HG02870 (cell line): ENCODE measurements around the gene UGCG.
A peak's percentile ranks its signal among the peaks of the same experiment; 100 is the strongest.
"Not testable (repeated sequence)": the region's sequence is repeated elsewhere in the genome, so short reads cannot be mapped to it uniquely, and the experiment has no call there.

ENCODE experiments used
- ATAC-seq: cut with Tn5 transposase; IDR thresholded peaks from one replicate; pipeline ENCODE4 v1.9.1; 2021; ENCODE audit warnings: mild to moderate bottlenecking, moderate library complexity; ENCODE audit not compliant: unreplicated experiment

UGCG gene

DNA sequence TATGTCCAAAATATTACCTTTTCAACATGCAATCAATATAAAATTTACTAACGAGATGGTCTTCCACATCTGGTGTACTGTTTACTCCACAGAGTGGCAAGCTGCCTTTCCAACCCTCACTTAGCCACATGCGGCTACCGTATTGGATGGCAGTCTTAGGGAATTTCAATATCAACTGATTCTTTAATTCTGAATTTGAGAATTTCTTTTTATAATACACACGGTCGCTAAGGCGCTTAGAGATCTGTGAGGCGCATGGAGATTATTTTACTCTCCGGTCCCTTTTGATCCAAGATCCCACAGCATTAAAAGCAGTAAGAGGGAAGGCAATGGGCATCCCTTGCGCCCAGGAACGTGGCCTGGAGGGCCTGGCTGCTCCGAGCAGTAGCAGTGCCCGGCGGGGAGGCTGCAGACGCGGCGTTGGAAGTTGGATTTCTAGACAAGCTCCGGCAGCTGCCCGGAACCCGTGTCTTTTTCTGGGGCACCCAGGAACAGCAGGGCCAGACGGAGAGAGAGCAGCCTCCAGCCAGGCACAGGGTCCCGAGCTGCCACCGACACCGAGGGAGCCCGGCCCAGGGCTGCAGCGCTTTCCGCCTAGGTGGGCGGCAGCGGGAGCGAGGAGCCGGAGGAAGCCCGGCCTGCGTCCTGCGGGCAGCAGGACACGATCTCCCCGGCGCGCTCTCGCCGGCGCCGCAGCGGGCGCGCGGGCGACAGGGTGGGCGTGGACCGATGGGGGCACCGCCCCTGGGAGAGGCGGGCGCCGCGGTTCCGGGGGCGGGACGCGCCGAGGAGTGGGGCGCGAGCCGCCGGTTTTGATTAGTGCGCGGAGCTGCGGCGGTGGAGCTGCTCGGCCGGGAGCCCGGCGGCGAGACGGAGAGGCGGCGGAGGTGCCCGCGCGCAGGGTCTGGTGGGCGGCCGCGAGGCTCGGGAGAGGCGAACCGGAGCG is at the start of gene UGCG:
Gene UGCG (plus strand): TSS at position 819 of the 946 bp plus-strand sequence. CDS start 402 bp downstream, outside the sequence.
- peak; percentile 55 for ATAC-seq

DNA sequence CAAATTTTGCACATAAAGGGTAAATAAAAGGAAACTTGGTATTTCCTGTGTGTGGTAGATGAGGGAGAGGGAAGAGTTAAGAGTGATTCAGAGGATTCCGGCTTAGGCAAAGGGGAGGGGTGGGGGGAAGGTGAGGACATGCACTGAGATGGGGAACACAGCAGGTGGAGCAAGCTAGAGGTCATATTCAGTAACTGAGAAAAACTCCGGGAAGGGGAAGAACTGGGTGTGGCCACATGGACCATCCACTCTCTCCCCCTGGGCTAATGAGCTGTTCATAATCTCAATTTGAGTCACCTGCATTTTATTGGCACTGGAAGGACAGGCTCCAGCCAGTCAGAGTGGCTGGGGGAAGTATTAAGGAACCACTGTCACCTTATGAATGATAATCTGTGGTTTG is 45.1 kb upstream of the UGCG start:
- ATAC-seq, result no peak

DNA sequence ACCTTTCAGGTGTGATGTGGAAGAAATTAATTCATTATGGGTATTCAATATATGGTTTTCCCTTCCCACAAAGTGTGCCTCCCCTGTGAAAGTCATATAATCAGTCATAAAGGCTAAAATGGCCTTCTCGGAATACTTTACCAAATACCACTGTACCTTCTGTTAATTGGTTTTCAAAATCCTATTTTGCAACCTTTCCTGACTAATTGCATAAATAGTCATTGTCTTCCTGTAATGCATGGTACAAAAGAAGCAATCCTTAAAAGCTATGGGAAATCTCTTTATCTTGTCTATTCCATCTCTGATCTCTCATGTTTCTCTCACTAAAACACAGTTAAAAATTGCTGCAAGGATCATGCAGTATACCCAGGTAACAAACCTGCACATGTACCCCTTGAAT is 44.3 kb upstream of the UGCG start:
- ATAC-seq, result no peak

GRCh38 chr9:111853450-111853827 is 43.2 kb upstream of the UGCG start:
- no peak for ATAC-seq

- no peak for ATAC-seq
Measured at GRCh38 chr9:111854799-111855198, 41.8 kb upstream of the UGCG start.

- no peak for ATAC-seq
Measured at GRCh38 chr9:111857555-111858211, 38.9 kb upstream of the UGCG start.

- no peak for ATAC-seq
Measured at GRCh38 chr9:111860443-111860842, 36.2 kb upstream of the UGCG start.

DNA sequence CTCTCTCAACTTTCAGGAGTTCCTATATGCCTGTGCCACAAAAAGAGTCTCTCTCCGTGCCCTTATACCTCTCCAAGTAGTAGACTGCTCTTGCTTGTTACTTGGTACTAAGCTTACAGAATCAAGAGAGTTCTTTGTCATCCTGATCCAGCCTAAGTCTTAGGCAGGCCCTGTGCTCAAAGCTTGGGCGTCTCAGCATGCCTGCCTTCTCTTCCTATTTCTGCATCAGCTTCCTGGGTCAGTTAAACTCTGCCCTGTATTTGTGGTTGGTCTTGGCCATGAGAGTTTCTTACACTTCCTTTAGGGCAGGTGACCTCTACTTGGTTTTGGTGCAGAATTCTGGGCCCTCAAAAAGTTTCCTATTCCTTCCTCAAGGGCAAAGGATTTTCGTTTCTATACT is 33.0 kb upstream of the UGCG start:
- ATAC-seq, result no peak

GRCh38 chr9:111866976-111867375 is 29.6 kb upstream of the UGCG start:
- ATAC-seq, result no peak

- ATAC-seq, result no peak
Measured at GRCh38 chr9:111868475-111868874, 28.1 kb upstream of the UGCG start.

DNA sequence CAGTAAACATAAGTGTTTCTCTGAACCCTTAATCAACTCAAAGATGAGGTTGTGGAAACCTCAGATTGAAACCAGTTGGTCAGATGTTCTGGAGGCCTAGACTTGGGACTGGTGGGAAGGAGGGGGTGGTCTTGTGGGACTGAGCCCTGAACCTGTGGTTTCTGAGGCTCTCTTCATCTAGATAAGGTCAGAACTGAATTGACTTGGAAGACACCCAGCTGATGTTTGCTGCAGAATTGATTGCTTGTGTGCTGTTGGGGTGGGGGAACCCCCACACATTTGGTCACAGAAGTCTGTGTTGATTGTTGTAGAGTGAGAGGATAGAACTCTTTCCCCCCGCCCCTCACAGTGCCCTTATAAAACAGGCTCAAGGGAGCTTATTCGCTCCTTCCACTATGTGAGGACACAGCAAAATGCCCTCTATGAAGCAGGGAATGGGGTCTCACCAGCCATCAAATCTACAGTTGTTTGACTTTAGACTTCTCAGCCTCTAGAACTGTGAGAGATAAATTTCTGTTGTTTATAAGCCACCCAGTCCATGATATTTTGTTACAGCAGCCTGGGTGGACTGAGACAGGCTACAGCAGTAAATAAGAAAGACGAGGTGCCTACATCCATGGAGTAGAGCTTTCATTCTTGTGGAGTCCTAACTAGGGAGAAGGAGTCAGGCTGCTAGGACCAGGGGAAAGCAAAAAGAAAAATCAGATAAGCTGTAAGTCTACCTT is 25.7 kb upstream of the UGCG start:
- peak; percentile 68 for ATAC-seq

DNA sequence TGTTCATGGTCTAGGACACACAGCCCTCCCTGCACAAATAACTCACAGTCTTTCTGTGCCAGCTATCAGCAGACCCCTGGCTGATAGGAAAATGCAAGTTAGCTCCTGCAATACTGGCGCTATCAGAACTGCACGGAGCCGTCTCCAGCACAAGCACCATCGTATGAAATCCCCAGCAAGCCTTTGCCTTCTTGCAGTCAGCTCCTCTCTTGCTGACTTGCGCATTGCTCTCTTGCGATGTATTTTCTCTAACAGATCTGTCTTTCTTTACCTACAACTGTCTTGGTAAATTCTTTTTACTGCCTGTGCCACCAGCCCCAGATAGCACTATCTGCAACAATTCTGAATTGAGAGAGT is 25.1 kb upstream of the UGCG start:
- ATAC-seq, result no peak

GRCh38 chr9:111872886-111873285 is 23.7 kb upstream of the UGCG start:
- no peak for ATAC-seq

GRCh38 chr9:111873901-111874300 is 22.7 kb upstream of the UGCG start:
- ATAC-seq, result no peak

DNA sequence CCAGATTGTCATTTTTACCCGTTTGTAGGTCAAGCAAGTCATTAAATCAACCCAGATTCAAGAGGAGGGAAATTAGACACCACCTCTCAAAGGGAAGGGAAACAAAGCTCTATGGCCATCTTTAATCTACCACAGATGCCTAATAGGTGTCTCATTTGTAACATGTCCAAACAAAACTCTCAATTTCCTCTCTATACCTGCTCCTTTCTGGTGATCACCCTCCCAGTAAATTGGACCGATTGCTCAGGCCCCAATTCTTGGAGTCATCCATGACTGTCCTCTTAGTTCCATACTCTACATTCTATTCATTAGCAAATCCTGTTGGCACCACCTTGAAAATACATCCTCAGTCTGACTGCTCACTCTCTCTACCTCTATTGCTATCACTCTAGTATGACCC is 22.1 kb upstream of the UGCG start:
- no peak for ATAC-seq

GRCh38 chr9:111875291-111875690 is 21.3 kb upstream of the UGCG start:
- not testable (repeated sequence) for ATAC-seq

DNA sequence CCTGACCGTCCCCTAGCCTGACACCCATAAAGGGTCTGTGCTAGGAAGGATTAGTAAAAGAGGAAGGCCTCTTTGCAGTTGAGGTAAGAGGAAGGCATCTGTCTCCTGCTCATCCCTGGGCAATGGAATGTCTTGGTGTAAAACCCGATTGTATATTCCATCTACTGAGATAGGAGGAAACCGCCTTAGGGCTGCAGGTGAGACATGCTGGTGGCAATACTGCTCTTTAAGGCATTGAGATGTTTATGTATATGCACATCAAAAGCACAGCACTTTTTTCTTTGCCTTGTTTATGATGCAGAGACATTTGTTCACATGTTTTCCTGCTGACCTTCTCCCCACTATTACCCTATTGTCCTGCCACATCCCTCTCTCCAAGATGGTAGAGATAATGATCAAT is 20.9 kb upstream of the UGCG start:
- ATAC-seq, result not testable (repeated sequence)

GRCh38 chr9:111876179-111876578 is 20.4 kb upstream of the UGCG start:
- ATAC-seq, result no peak

GRCh38 chr9:111877420-111877819 is 19.2 kb upstream of the UGCG start:
- ATAC-seq, result no peak

GRCh38 chr9:111878946-111879345 is 17.7 kb upstream of the UGCG start:
- ATAC-seq, result no peak

- ATAC-seq, result no peak
Measured at GRCh38 chr9:111886983-111887718, 9.5 kb upstream of the UGCG start.
